GM12878 (cell line): ENCODE measurements around the gene ANO4. TPM values are rescaled to one million over a fixed set of nuclear protein-coding genes. Genes with fewer than 3 reads are reported as not detected.

Experiments
- ATAC-seq: fragments of 200-7000 bp; cut with Tn5 transposase; 3 replicates; pipeline ENCODE4 v1.9.1; 2020; ENCODE audit warnings: mild to moderate bottlenecking, moderate library complexity
- BruUV-seq: library from RNA; stranded (reverse); fragments of 400-500 nt; replicated peaks from 2 replicates; lab custom pipeline; 2021; lab: Mats Ljungman, UMichigan
- CTCF ChIA-PET: fragments of 300-600 bp; sonication (Branson Sonifier 250); formaldehyde crosslinking; extraction: SDS; loops from one replicate; lab custom pipeline; 2021; ENCODE audit warnings: inconsistent platforms; lab: Yijun Ruan, JAX
- POLR2A ChIA-PET: fragments of 350-600 bp; formaldehyde crosslinking; extraction: SDS; loops from one replicate; lab custom pipeline; 2021; ENCODE audit warnings: inconsistent platforms; lab: Charles Lee
- RAD21 ChIA-PET: fragments of 300-600 bp; sonication (Branson Sonifier 250); formaldehyde crosslinking; loops from one replicate; lab custom pipeline; 2023; ENCODE audit warnings: antibody characterized with exemption; ENCODE audit not compliant: unreplicated experiment; lab: Charles Lee
- SMC1A ChIA-PET: fragments of 300-600 bp; sonication (Branson Sonifier 250); formaldehyde crosslinking; loops from one replicate; lab custom pipeline; 2023; ENCODE audit not compliant: unreplicated experiment, uncharacterized antibody; lab: Charles Lee
- DNase-seq: peaks from one replicate; pipeline ENCODE4 v3.0.0-alpha.2; 2011; ENCODE audit warnings: low read depth, low spot score
- FAIRE-seq: peaks from 3 replicates; lab custom pipeline; 2011; peaks lifted over from hg19 to GRCh38; lab: Jason Lieb, UNC
- H2AFZ ChIP-seq: 2 replicates; pipeline ENCODE4 v1.6.0; 2011; ENCODE audit warnings: low read depth, low read length, control low read depth; ENCODE audit not compliant: control insufficient read depth
- H3K27ac ChIP-seq: 2 replicates; pipeline ENCODE4 v1.5.1; 2011; ENCODE audit warnings: control low read depth; ENCODE audit not compliant: control insufficient read depth, insufficient read depth
- H3K27me3 ChIP-seq, 2 experiments: replicated peaks in 1 of 2; 2 replicates each; pipeline versions ENCODE4 v1.6.0 to v1.6.1; 2011; ENCODE audit warnings: low read length in 1 of 2; ENCODE audit not compliant: control insufficient read depth in 2 of 2, insufficient read depth in 2 of 2
- H3K36me3 ChIP-seq, 2 experiments: 2 replicates each; pipeline ENCODE4 v1.5.1; 2011; ENCODE audit warnings: low read length in 1 of 2; ENCODE audit not compliant: control insufficient read depth in 2 of 2, insufficient read depth in 2 of 2
- H3K4me1 ChIP-seq: 2 replicates; pipeline ENCODE4 v1.6.1; 2011; ENCODE audit warnings: mild to moderate bottlenecking, low read length, moderate library complexity, mixed read lengths; ENCODE audit not compliant: control insufficient read depth, insufficient read depth
- H3K4me2 ChIP-seq: 2 replicates; pipeline ENCODE4 v1.6.0; 2011; ENCODE audit warnings: control low read depth; ENCODE audit not compliant: control insufficient read depth, insufficient read depth
- H3K4me3 ChIP-seq: fragments of 200-600 bp; sonication (generic); 2 replicates; pipeline ENCODE4 v1.5.1; 2016
- H3K79me2 ChIP-seq: 2 replicates; pipeline ENCODE4 v1.6.0; 2011; ENCODE audit warnings: low read length; ENCODE audit not compliant: control insufficient read depth, insufficient read depth
- H3K9ac ChIP-seq: 2 replicates; pipeline ENCODE4 v1.8.0; 2011; ENCODE audit warnings: low read length, control low read depth, mixed read lengths; ENCODE audit not compliant: control insufficient read depth, insufficient read depth
- H3K9me3 ChIP-seq: replicated peaks from 3 replicates; pipeline ENCODE4 v1.5.1; 2011; ENCODE audit warnings: mild to moderate bottlenecking, low read length; ENCODE audit not compliant: control insufficient read depth, insufficient read depth
- H4K20me1 ChIP-seq: 2 replicates; pipeline ENCODE4 v1.6.0; 2011; ENCODE audit not compliant: control insufficient read depth, insufficient read depth
- CBX3 ChIP-seq: fragments of 200-600 bp; sonication (generic); IDR thresholded peaks from 2 replicates; pipeline ENCODE4 v1.6.1; 2016; ENCODE audit warnings: low read depth, borderline replicate concordance
- CUX1 ChIP-seq: IDR thresholded peaks from 2 replicates; pipeline ENCODE4 v1.6.1; 2012; ENCODE audit warnings: improper control_type of control experiment, low read depth, low read length; ENCODE audit not compliant: insufficient replicate concordance
- E2F8 ChIP-seq: fragments of 450-650 bp; IDR thresholded peaks from 2 replicates; pipeline ENCODE4 v1.6.1; 2018; ENCODE audit warnings: mild to moderate bottlenecking, low read depth, moderate library complexity; ENCODE audit not compliant: partially characterized antibody
- GABPA ChIP-seq: IDR thresholded peaks from 2 replicates; pipeline ENCODE4 v1.6.1; 2014; ENCODE audit warnings: antibody characterized with exemption, low read depth, mild to moderate bottlenecking, inconsistent platforms
- HDAC6 ChIP-seq: fragments of 200-600 bp; sonication (generic); IDR thresholded peaks from one replicate; pipeline ENCODE4 v1.8.0; 2017; ENCODE audit warnings: antibody characterized with exemption; ENCODE audit not compliant: unreplicated experiment
- NR2F1 ChIP-seq: fragments of 450-650 bp; conservative IDR thresholded peaks from 2 replicates; pipeline ENCODE4 v1.6.1; 2017; ENCODE audit warnings: mild to moderate bottlenecking
- PAX8 ChIP-seq: fragments of 450-650 bp; IDR thresholded peaks from 2 replicates; pipeline ENCODE4 v1.6.1; 2017; ENCODE audit warnings: mild to moderate bottlenecking, moderate library complexity
- PML ChIP-seq: IDR thresholded peaks from 2 replicates; pipeline ENCODE4 v1.6.1; 2012; ENCODE audit warnings: low read length, inconsistent platforms
- POU2F2 ChIP-seq: IDR thresholded peaks from 3 replicates; pipeline ENCODE4 v1.6.1; 2011; ENCODE audit warnings: low read depth, mild to moderate bottlenecking, low read length, borderline replicate concordance
- RB1 ChIP-seq: fragments of 450-650 bp; formaldehyde crosslinking; IDR thresholded peaks from 2 replicates; pipeline ENCODE4 v1.6.1; 2017; ENCODE audit warnings: mild to moderate bottlenecking, borderline replicate concordance
- SMAD1 ChIP-seq: fragments of 450-650 bp; IDR thresholded peaks from 2 replicates; pipeline ENCODE4 v1.6.1; 2018; ENCODE audit warnings: mild to moderate bottlenecking, low read depth; ENCODE audit not compliant: partially characterized antibody
- ZNF207 ChIP-seq: fragments of 450-650 bp; IDR thresholded peaks from 2 replicates; pipeline ENCODE4 v1.6.1; 2014; ENCODE audit warnings: antibody characterized with exemption, mild to moderate bottlenecking, borderline replicate concordance
- ZNF274 ChIP-seq: IDR thresholded peaks from one replicate; pipeline ENCODE4 v1.8.0; 2011; ENCODE audit not compliant: insufficient read length, insufficient read depth
- ZNF622 ChIP-seq: fragments of 450-650 bp; IDR thresholded peaks from 2 replicates; pipeline ENCODE4 v1.6.1; 2017; ENCODE audit warnings: mild to moderate bottlenecking, inconsistent platforms
- ZSCAN29 ChIP-seq: fragments of 450-650 bp; IDR thresholded peaks from 2 replicates; pipeline ENCODE4 v1.6.1; 2017; ENCODE audit warnings: mild to moderate bottlenecking, moderate library complexity
- WGBS: methylation state at CpG from one replicate; pipeline ENCODE4 v1.1.6; 2016; ENCODE audit warnings: low lambda C conversion rate; ENCODE audit not compliant: insufficient replicate concordance, insufficient coverage; ENCODE audit errors: missing lambda C conversion rate; 5-methylcytosine and 5-hydroxymethylcytosine counted together
- in situ Hi-C: fragments of 300-500 bp; cut with MboI; formaldehyde crosslinking; loops from 9 replicates; pipeline ENCODE4 v1.14.3; 2018; ENCODE audit warnings: mixed read lengths
- intact Hi-C: fragments of 100-400 bp; cut with micrococcal nuclease; formaldehyde crosslinking; loops from one replicate; pipeline ENCODE4 v1.14.2; 2022; ENCODE audit not compliant: unreplicated experiment
- polyA plus RNA-seq, 11 experiments: library from polyadenylated mRNA; depleted of rRNA in 4 of 11; unstranded in 6 of 11; stranded (reverse) in 5 of 11; fragments of >200 nt; fragmentation: Nextera tagmentation in 4 of 11; fragmentation: Illumina TruSeq in 1 of 11; extraction: Ambion mirVana in 4 of 11; extraction: Trizol in 1 of 11; gene quantifications; 1 replicate in 1 of 11; 2 replicates in 10 of 11; pipeline versions ENCODE4 v1.2.1 to v1.2.3, GENCODE V29; 2011 to 2016; ENCODE audit warnings: inconsistent platforms in 2 of 11, missing spikeins in 2 of 11, low read depth in 1 of 11
- total RNA-seq, 4 experiments: library from RNA; depleted of rRNA in 3 of 4; stranded (reverse); fragments of >200 nt in 3 of 4; fragmentation: Illumina TruSeq in 1 of 4; extraction: Trizol in 1 of 4; gene quantifications; 2 replicates each; pipeline versions ENCODE4 v1.2.1 to v1.2.3, GENCODE V29; 2013 to 2021

The ANO4 gene
- total and polyA plus RNA-seq, 10 of the 15 experiments (the other 5 are each of a cell fraction or from before 2014, with no cell fraction given), result not detected

GRCh38 chr12:100758083-100758482 lies 36.5 kb upstream of the ANO4 start:
- Histone ChIP-seq H4K20me1 (no peaks in the 10 kb centered on the region), H3K4me3 (no peak overlapping the region), H3K36me3 (no peaks in the 10 kb centered on the region), H3K9ac (no peak overlapping the region), H3K27ac (no peak overlapping the region), H3K79me2 (no peaks in the 10 kb centered on the region), H3K27me3 (no peaks in the 10 kb centered on the region), H3K4me2 (no peak overlapping the region), H2AFZ (no peak overlapping the region), H3K4me1 (no peaks in the 10 kb centered on the region), H3K9me3 (no peaks in the 10 kb centered on the region)
- intact Hi-C loops, result no loop called here
- POLR2A ChIA-PET, result no interaction called here
- in situ Hi-C loops, result no loop called here
- no peak for TF ChIP-seq E2F8
- TF ChIP-seq GABPA, result no peak
- no peak for TF ChIP-seq HDAC6
- no peak for TF ChIP-seq RB1
- no peak for TF ChIP-seq ZNF274
- no peak for TF ChIP-seq ZSCAN29
- no peak for TF ChIP-seq ZNF207
- TF ChIP-seq CUX1, result no peak
- TF ChIP-seq SMAD1, result no peak
- no peak for TF ChIP-seq PAX8
- no peak for TF ChIP-seq PML
- TF ChIP-seq POU2F2, result no peak
- no peak for TF ChIP-seq CBX3
- TF ChIP-seq ZNF622, result no peak
- TF ChIP-seq NR2F1, result no peak
- 46% methylated on average over 2 of the region's 2 CpGs for WGBS
- RAD21 ChIA-PET, result no interaction called here
- SMC1A ChIA-PET, result no interaction called here
- DNase-seq, result no peak
- CTCF ChIA-PET, result interaction anchor here (0.6 kb wide), 1 partner anchor 106 kb away, joined by 3 read pairs; no protein-coding TSS in a partner anchor
- no peak for FAIRE-seq
- no peak for ATAC-seq
- no TSS peak for BruUV-seq
